Activated CD4-positive, alpha-beta T cell treated with anti-CD3 and anti-CD28 coated beads for 4 hours (primary cell): ENCODE results near the gene PABPN1L.
A peak's percentile ranks its signal among the peaks of the same experiment; 100 is the strongest.

Experiments used
- DNase-seq, 2 donors: peaks; one replicate each; pipeline ENCODE4 v3.0.0-alpha.2; 2020

The PABPN1L gene

DNA sequence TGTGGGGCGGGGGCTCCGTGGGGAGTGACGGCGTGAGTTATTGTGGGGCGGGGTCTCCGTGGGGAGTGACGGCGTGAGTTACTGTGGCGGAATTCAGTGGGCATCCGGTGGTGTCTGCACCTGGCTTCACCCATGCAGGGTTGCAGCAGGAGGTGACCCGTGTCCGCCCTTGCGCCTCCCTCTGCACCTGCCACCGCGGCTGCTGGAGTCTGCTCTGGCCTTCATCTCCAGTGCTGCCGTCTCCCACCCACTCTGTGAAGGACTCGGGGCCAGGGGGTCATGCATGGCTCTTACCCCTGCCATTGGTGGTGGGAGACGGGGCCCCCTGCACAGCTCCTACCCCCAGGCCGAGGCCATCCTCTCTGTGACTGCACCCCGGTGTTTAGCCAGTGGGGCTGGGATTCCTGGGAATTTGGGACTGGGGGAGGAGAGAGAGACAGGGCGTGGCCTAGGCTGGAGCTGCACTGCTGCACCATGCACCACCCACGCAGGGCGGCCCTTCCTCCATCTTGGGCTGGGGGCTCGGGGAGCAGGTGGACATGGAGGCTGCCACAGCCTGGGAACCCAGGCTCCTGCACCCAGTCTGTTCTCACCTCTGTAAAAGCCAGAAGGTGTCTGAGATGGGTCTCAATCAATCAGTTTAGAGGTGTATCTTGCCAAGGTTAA lies 1.3 kb upstream of the PABPN1L start:
- DNase-seq: no peak

GRCh38 chr16:88865742-88866141 lies 718 bp downstream of the PABPN1L start:
- no peak for DNase-seq

- no peak for DNase-seq
These were observed 1.1 kb downstream of the PABPN1L start for GRCh38 chr16:88865310-88865709.

GRCh38 chr16:88864521-88864920 lies 1.9 kb downstream of the PABPN1L start:
- no peak for DNase-seq

GRCh38 chr16:88864099-88864498 lies 2.4 kb downstream of the PABPN1L start:
- no peak for DNase-seq

- no peak for DNase-seq
These were observed 3.0 kb downstream of the PABPN1L start for GRCh38 chr16:88863426-88863825.

DNA sequence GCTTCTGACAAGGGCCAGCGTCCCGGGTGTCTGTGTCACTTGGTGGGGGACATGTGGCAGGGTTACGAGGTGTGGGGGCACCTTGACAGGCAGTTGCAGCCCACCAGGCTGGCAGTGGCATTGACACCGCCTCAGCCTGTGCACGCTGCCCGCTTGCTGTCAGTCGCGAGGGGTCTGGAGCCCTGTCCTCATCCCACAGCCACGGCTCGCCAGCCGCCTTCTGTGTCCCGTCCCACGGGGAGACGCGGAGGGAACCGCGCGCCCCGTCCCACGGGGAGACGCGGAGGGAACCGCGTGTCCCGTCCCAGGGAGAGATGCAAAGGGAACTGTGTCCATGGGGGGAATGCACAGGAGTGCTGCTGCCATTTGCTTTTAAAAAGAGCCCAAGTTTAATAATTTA lies 3.5 kb downstream of the PABPN1L start:
- no peak for DNase-seq

GRCh38 chr16:88861359-88861758 lies 5.1 kb downstream of the PABPN1L start:
- no peak for DNase-seq

GRCh38 chr16:88859381-88860091 lies 6.9 kb downstream of the PABPN1L start:
- DNase-seq: no peak

DNA sequence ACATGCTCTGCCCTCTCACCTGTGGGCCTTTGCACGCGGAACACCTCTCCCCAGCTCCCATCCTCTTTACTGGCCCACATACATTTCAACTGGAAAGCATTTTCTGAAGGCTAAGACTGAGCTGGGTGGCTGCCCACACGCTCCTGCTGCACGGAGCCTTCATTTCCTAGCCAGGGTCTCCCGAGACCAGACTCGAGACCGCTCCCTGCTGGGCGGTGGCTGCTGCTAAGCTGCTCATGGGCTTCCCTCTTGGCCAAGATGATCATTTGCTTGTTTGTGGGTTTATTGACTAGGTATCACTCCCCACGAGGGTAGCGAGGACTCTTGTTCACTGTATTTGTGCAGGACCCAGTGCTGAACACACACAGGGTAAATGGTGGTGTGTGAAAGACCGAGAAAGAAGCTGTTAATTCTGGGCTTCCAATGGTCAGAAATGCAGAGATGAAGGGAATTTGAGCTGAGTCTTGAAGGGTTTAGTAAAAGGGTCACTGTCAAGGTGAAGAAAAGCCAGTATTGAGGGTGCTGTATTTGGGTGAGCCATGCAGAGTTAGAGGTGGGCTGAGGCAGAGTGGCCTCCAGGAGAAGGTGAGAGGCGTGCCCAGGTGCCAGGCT lies 8.6 kb downstream of the PABPN1L start:
- DNase-seq: peak; percentile 76 to 77

- peak; percentile 99 to 100 for DNase-seq
These were observed 9.4 kb downstream of the PABPN1L start, which contains the start of the genes GALNS and TRAPPC2L for GRCh38 chr16:88856828-88857727. Gene GALNS (minus strand): TSS chr16:88856947. CDS start chr16:88856877, 70 bp downstream. Gene TRAPPC2L (plus strand): TSS chr16:88857127. CDS start chr16:88857151, 24 bp downstream.

- peak in 1 of 2 donors; percentile 5 for DNase-seq
These were observed 10.2 kb downstream of the PABPN1L start for GRCh38 chr16:88856122-88856827.

DNA sequence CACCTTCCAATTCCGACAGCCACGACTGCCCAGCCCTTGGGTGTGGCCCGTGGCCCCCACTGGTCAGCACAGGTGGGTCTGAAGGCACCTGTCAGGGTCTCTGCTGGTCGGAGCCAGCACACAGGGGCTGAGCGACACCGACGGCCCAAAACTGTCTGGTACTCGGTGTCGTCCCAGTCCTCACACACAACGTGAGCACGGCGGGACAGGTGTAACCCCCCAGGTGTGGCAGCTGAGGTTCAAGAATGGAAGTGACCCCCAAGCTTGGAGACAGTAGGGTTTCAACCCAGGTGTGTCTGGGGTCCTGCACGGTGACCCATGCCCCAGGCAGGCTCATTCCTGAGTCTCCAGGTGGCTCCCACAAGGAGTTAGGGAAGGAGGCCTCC lies 10.7 kb downstream of the PABPN1L start:
- DNase-seq: no peak

GRCh38 chr16:88855176-88855575 lies 11.3 kb downstream of the PABPN1L start:
- DNase-seq: no peak

DNA sequence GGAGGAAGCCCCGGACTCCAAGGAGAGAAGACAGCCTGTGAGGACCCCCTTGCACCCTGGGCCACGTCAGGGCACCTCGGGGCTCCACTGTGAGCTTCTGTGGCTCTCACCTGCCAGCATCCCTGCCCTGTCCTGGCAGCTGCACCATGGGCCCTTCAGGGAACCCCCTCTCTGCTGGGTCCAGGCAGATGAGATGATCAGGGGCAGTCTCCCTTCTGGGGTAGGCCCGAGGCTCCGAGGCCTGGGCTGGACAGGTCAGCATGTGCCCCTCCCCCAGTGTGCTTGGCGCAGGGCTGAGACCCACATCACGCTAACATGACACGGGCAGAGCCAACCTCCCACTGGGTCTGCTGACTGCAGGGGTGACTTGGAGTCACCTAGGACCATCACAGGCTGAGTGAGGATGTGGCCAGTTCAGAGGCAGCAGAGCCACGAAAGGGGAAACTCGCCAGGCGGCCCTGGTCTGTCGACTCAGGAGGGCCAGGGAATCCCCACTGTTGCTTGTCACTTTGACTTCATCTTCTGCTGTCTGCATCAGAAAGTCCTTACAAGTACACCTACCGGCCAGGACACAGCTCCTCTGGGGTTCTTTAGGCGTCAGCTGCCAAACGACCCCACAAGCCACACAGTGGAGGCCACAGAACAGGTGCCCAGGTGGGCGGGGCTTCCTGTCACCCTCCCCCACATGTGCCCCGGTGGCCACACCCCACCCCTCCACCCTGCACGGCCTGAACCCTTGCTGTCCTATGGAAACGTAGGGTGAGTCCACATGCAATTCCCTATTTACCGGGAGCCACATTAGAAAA lies 12.0 kb downstream of the PABPN1L start:
- peak; percentile 10 to 14 for DNase-seq

DNA sequence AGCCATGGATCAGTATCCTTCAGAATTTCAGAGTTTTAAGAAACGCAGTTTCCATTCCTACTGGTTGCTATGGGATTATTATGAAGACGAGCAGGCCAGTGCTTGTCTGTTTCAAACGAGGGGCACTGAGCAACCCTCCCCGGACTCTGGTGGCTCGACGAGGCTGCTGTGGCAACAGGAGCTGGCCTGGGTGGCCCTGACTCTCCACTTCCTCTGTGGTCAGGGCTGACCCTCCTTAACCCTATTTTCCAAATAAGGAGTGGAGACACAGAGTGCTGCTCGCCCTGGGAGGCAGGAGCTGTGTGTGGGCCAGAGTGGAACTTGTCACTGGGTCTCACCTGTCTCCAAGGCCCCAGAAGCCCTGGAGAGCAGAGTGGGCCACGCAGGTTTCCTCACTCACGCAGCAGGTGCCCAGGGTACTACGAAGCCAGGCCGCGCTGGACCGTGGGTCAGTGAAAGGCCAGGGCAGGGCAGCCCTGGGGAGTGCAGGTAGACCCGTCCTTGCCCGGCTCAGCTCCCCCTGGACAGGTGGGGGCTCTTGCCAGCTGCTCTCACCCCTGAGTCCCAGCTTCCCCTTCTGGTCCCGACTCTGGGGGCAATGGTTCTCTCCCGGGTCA lies 13.0 kb downstream of the PABPN1L start:
- no peak for DNase-seq

GRCh38 chr16:88851616-88852015 lies 14.8 kb downstream of the PABPN1L start:
- no peak for DNase-seq

- DNase-seq: no peak
These were observed 15.8 kb downstream of the PABPN1L start for GRCh38 chr16:88850531-88851199.

DNA sequence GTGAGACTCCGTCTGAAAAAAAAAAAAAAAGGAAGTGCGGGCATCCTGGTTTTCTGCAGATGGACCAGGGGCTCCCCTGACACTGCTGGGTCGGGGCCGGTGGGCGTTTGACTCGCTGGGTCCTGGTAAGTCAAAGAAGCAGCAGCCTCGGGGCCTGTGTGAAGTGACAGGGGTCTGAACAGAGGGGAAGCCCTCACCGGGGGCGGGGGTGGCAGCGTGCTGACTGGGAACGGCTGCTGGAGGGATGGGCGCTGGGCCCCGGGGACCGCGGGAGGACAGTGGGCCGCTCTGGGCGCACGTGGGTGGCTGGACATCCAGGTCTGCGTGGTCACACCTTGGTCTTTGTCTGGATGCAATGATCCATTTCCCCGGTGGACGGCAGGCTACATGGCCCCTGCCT lies 17.9 kb downstream of the PABPN1L start:
- no peak for DNase-seq

- no peak for DNase-seq
These were observed 18.8 kb downstream of the PABPN1L start for GRCh38 chr16:88847654-88848053.
